Hepatocyte (in vitro differentiated cells): ENCODE data around the gene GPR18.

Source experiments
- CTCF ChIP-seq: fragments of 200-600 bp; sonication (generic); IDR thresholded peaks from 2 replicates; pipeline ENCODE4 v1.5.1; 2016; ENCODE audit warnings: antibody characterized with exemption, mild to moderate bottlenecking; ENCODE audit not compliant: poor library complexity
- EZH2 ChIP-seq: fragments of 200-600 bp; sonication (generic); IDR thresholded peaks from 2 replicates; pipeline ENCODE4 v1.6.1; 2016; ENCODE audit warnings: antibody characterized with exemption, mild to moderate bottlenecking, borderline replicate concordance
- EZH2phosphoT487 ChIP-seq: fragments of 200-600 bp; sonication (generic); IDR thresholded peaks from one replicate; pipeline ENCODE4 v1.6.1; 2018; ENCODE audit warnings: antibody characterized with exemption, mild to moderate bottlenecking, low read depth, moderate library complexity; ENCODE audit not compliant: unreplicated experiment, severe bottlenecking

- TF ChIP-seq EZH2 (no peak), CTCF (no peak), EZH2phosphoT487 (no peak)
Observed at GRCh38 chr13:99294198-99294597, 36.0 kb upstream of the GPR18 start.
